Activated T-cell treated with anti-CD3 and anti-CD28 coated beads, Interleukin-2, amount 50 U/mL, for 72 hours (primary cell): ENCODE measurements around the gene FGF14. TPM values are rescaled to one million over a fixed set of nuclear protein-coding genes. Genes with fewer than 3 reads are reported as not detected.

Experiments
- ATAC-seq, 2 donors: fragments of 150-1000 bp; cut with Tn5 transposase; replicated peaks in 1 of 2; 2 replicates each; pipeline ENCODE4 v1.10.0; 2021; ENCODE audit warnings: moderate library complexity in 2 of 2, mild to moderate bottlenecking in 1 of 2
- DNase-seq, 2 donors: peaks; one replicate each; pipeline ENCODE4 v3.0.0; 2021 to 2022; ENCODE audit warnings: mixed read lengths in 1 of 2
- H3K27ac Mint-ChIP-seq: one replicate; pipeline ENCODE4 v1.8.0; 2022; ENCODE audit warnings: mild to moderate bottlenecking, moderate library complexity, mixed read lengths
- H3K27me3 Mint-ChIP-seq: one replicate; pipeline ENCODE4 v1.8.0; 2022; ENCODE audit warnings: low read depth, mixed read lengths
- H3K36me3 Mint-ChIP-seq, 2 donors: one replicate each; pipeline ENCODE4 v1.8.0; 2022; ENCODE audit warnings: mixed read lengths in 2 of 2, mild to moderate bottlenecking in 1 of 2; ENCODE audit not compliant: insufficient read depth in 2 of 2
- H3K4me1 Mint-ChIP-seq: one replicate; pipeline ENCODE4 v1.8.0; 2022; ENCODE audit warnings: low read depth, mixed read lengths
- H3K4me3 Mint-ChIP-seq, 2 donors: one replicate each; pipeline ENCODE4 v1.8.0; 2022; ENCODE audit warnings: mild to moderate bottlenecking in 2 of 2, mixed read lengths in 2 of 2, moderate library complexity in 2 of 2
- H3K9me3 Mint-ChIP-seq, 2 donors: one replicate each; pipeline ENCODE4 v1.8.0; 2022; ENCODE audit warnings: mixed read lengths in 2 of 2
- total RNA-seq, 2 donors: library from RNA; stranded (reverse); gene quantifications; one replicate each; pipeline ENCODE4 v1.2.3, GENCODE V29; 2022

FGF14 gene
- total RNA-seq, 2 donors from 2014 or later, result 0.23 TPM; not detected in 1

DNA sequence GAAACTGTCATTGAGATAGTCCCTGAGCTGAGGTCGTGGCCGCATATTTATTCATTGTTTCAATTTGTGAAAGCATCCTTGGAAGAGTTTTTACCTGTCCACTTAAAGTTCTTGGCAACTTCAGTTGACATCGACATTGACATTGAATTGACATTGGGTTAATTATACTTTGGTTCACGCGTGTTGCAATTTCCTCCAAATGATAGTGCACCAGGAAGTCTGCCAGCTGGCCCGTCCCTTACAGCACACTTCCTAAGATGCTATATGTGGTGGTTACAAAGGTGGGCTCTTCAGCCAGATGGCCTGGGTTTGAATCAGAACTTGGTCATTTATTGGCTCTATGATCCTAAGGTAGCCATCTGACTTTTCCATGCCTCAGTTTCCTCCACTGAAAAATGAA lies 176.0 kb downstream of the FGF14 start:
- H3K4me1 Mint-ChIP-seq, result no peaks in the 10 kb centered on the region
- H3K27me3 Mint-ChIP-seq, result no peaks in the 10 kb centered on the region
- no peak overlapping the region for H3K4me3 Mint-ChIP-seq
- no peaks in the 10 kb centered on the region for H3K9me3 Mint-ChIP-seq
- H3K36me3 Mint-ChIP-seq, result no peaks in the 10 kb centered on the region
- no peak for ATAC-seq
- no peak for DNase-seq
- H3K27ac Mint-ChIP-seq, result no peak overlapping the region

DNA sequence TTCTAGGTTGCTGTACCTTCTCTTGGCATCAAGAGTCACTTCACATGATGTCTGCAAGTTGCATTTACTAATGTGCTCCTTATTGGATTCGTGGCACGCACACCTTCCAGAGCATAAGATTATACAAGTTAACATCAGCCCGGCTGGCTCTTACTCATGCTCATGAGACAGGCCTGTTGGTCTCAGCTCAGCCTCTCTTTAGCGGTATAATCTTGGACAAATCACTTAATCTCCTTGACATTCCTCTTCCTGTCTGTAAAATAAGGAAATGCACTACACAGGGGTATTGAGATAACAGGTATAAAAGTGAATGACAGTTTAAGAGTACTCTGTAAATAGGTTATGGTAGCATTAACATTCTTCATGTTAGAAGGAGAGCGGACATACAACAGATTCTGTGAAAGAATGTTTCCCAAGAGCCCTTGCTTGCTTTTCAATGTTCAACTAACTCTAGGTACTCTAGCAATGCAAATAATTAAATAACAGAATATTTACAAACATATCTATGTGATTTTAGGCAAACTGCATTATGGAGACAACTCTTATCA lies 181.1 kb downstream of the FGF14 start:
- Mint-ChIP-seq H3K9me3 (no peaks in the 10 kb centered on the region), H3K36me3 (no peaks in the 10 kb centered on the region), H3K4me3 (no peak overlapping the region), H3K27me3 (no peaks in the 10 kb centered on the region), H3K27ac (no peak overlapping the region), H3K4me1 (no peaks in the 10 kb centered on the region)
- no peak for DNase-seq
- ATAC-seq, result no peak

GRCh38 chr13:102214956-102215355 lies 186.9 kb downstream of the FGF14 start:
- ATAC-seq (no peak), DNase-seq (no peak)
- H3K9me3 Mint-ChIP-seq, result no peaks in the 10 kb centered on the region
- no peak overlapping the region for H3K27ac Mint-ChIP-seq
- H3K4me3 Mint-ChIP-seq, result no peak overlapping the region
- no peaks in the 10 kb centered on the region for H3K36me3 Mint-ChIP-seq
- H3K4me1 Mint-ChIP-seq, result no peaks in the 10 kb centered on the region
- H3K27me3 Mint-ChIP-seq, result peaks cover 8% of the 10 kb centered on the region

- Mint-ChIP-seq H3K9me3 (no peaks in the 10 kb centered on the region), H3K27me3 (peaks cover 8% of the 10 kb centered on the region), H3K4me1 (no peaks in the 10 kb centered on the region), H3K27ac (no peak overlapping the region), H3K4me3 (no peak overlapping the region), H3K36me3 (no peaks in the 10 kb centered on the region)
- ATAC-seq (no peak), DNase-seq (no peak)
Observed at GRCh38 chr13:102212729-102213128, 189.1 kb downstream of the FGF14 start.

DNA sequence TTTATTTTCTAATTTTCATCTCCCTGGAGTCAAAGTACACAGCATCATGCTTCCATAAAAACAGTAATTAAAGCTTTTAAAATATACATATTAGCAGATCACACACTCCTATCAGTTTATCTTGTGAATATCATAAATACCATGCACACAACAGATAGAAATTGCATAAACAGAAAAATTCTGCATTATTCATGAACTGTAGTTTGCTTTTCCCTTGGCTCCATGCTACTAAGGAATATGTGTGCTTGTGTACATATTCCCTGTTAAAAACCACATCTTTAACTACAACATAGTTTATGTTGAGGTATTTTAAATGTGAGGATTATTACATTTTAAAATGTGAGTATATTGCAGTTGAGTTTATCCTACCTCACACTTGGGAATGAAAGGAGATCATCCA lies 193.5 kb downstream of the FGF14 start:
- DNase-seq (no peak), ATAC-seq (no peak)
- no peak overlapping the region for H3K4me3 Mint-ChIP-seq
- H3K36me3 Mint-ChIP-seq, result no peaks in the 10 kb centered on the region
- peaks cover 8% of the 10 kb centered on the region for H3K27me3 Mint-ChIP-seq
- H3K9me3 Mint-ChIP-seq, result no peaks in the 10 kb centered on the region
- no peak overlapping the region for H3K27ac Mint-ChIP-seq
- H3K4me1 Mint-ChIP-seq, result no peaks in the 10 kb centered on the region

DNA sequence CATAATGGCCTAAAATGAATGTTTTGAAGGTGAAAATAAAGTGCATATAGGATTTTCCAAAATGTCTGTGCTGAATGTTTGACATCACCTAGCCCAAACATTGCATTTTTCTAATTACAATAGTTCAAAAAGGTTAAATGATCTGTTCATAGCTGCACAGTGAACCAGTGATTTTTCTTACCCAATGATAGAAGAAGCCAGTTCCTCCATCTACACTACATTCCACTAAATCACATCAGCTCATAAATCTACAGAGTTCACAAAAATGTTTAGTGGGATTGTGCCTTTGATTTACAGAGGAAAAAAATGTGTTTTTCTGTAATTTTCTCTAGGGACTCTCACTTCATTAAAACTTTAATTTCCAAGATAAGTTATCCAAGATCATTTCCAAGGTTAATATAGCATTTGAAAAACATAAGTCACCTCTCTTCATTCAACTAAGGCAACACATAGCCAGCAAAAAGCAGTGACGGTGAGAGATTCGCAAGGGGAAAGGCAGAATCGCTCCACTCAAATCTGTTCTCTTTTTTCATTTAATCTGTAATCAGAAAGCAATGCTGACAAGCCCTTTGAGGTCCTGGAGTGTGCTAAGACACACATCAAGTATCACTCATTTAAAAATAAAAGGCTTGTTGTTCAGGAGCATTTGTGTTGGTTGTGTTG lies 194.0 kb downstream of the FGF14 start:
- Mint-ChIP-seq H3K36me3 (no peaks in the 10 kb centered on the region), H3K4me3 (no peak overlapping the region), H3K27ac (no peak overlapping the region), H3K27me3 (peaks cover 8% of the 10 kb centered on the region), H3K9me3 (no peaks in the 10 kb centered on the region), H3K4me1 (no peaks in the 10 kb centered on the region)
- ATAC-seq (no peak), DNase-seq (no peak)

DNA sequence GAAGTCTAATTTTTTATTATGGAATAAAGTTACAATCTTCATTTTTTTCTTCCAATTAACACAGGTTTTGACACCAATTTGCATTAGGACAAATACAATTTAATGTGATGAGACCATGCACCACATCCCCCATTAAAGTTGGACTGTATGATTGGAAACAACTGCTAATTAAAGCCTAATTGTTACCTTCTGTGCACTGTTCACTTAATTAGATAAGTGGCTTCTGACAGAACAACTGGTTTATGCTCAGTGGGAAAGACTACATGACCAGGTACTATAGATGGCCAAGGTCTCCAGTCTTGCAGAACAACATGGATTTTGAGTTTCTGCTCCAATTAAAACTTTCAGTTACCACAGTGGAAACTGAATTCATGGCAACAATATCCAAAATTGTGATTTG lies 198.1 kb downstream of the FGF14 start:
- DNase-seq (no peak), ATAC-seq (no peak)
- no peaks in the 10 kb centered on the region for H3K4me1 Mint-ChIP-seq
- H3K27ac Mint-ChIP-seq, result no peak overlapping the region
- no peaks in the 10 kb centered on the region for H3K9me3 Mint-ChIP-seq
- no peak overlapping the region for H3K4me3 Mint-ChIP-seq
- no peaks in the 10 kb centered on the region for H3K27me3 Mint-ChIP-seq
- H3K36me3 Mint-ChIP-seq, result no peaks in the 10 kb centered on the region

GRCh38 chr13:102198418-102199311 lies 203.2 kb downstream of the FGF14 start:
- no peaks in the 10 kb centered on the region for H3K4me1 Mint-ChIP-seq
- DNase-seq, result no peak
- no peak for ATAC-seq
- no peaks in the 10 kb centered on the region for H3K36me3 Mint-ChIP-seq
- no peak overlapping the region for H3K4me3 Mint-ChIP-seq
- peaks cover 6% of the 10 kb centered on the region for H3K27me3 Mint-ChIP-seq
- H3K27ac Mint-ChIP-seq, result no peak overlapping the region
- no peaks in the 10 kb centered on the region for H3K9me3 Mint-ChIP-seq

DNA sequence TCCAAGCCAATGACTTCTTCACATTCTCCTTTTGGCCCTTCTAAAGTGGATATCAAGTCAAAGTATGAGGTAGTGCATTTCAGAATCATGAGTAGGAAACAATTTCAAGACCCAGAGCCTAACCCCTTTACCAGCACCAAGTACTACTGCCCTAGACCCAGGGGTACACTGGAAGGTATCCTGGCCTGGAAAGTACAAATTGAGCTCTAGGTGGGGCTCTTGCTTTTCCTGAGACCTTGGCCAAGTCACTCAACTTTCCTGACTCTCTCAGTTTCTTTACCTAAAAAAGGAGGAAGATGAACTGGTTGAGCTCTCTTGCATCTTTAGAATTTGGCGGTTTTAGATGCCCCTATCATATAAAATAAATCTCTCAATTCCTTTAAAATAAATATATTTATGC lies 204.7 kb downstream of the FGF14 start:
- no peak overlapping the region for H3K27ac Mint-ChIP-seq
- DNase-seq, result no peak
- H3K36me3 Mint-ChIP-seq, result no peaks in the 10 kb centered on the region
- H3K4me3 Mint-ChIP-seq, result no peak overlapping the region
- peaks cover 9% of the 10 kb centered on the region for H3K4me1 Mint-ChIP-seq
- peaks cover 0 to 2% of the 10 kb centered on the region in 2 donors for H3K9me3 Mint-ChIP-seq
- no peak for ATAC-seq
- peaks cover 16% of the 10 kb centered on the region for H3K27me3 Mint-ChIP-seq

DNA sequence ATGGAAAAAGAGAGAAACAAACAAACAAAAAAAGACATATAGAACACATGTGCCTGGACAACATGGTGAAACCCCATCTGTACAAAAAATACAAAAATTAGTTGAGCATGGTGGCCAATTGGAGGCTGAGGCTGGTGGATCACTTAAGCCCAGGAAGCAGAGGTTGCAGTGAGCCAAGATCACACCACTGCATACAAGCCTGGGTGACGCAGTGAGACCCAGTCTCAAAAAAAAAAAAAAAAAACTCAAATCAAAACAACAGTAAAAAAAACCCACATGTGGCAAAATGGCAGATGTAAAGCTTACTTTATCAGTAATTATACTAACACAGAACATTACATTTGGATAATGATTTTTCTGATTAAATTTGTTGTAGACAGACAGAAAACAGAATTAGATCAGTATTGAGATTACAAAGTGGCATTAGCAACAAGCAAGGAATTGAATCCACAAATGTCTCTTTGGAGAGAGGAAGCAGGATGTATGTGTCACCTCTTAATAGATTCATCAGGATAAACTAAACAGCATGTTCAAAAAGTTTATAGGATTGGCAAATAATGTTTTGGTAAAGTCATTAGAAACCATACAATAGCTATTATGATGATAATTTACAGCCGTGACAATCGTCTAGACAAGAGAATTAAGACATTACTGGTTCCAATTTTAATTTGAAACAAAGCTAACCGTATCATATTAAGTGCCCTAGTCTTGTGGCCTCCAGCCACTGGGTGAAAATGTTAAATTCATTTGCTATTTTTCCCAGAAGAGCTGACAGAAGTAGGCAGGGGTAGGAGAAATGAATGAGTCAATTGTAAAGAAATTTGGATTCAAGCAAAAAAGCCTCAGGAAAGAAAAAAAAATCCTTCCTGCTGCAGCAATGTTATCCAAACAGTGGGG lies 206.0 kb downstream of the FGF14 start:
- no peak overlapping the region for H3K4me3 Mint-ChIP-seq
- H3K4me1 Mint-ChIP-seq, result peaks cover 11% of the 10 kb centered on the region
- ATAC-seq, result no peak

DNA sequence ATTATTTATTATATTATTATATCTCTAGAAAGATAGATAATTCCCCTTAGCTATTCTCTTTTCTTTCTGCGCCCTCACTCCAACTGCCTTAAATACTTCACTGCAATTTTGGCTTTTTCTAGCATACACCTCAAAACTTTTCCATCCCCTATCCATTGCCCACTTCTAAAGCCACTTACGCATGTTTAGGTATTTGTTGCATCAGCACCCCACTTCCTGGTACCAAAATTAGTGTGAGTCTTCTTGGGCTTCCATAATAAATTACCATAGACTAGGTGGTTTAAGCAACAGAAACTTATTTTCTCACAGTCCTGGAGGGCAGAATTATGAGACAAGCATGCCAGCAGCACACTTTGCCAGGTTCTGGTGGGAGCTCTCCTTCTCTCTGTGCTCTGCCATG lies 209.0 kb downstream of the FGF14 start:
- peak overlapping the region; percentile 76 for H3K27ac Mint-ChIP-seq
- ATAC-seq (no peak), DNase-seq (no peak)
- peaks cover 0 to 2% of the 10 kb centered on the region in 2 donors for H3K9me3 Mint-ChIP-seq
- H3K27me3 Mint-ChIP-seq, result peaks cover 17% of the 10 kb centered on the region
- H3K4me3 Mint-ChIP-seq, result peak overlapping the region in 1 of 2 donors; percentile 36
- peaks cover 11% of the 10 kb centered on the region for H3K4me1 Mint-ChIP-seq
- H3K36me3 Mint-ChIP-seq, result no peaks in the 10 kb centered on the region

More for the DNA sequence above, 206.0 kb downstream of the FGF14 start:
- H3K27ac Mint-ChIP-seq, result no peak overlapping the region
- DNase-seq, result no peak
- no peaks in the 10 kb centered on the region for H3K36me3 Mint-ChIP-seq
- peaks cover 17% of the 10 kb centered on the region for H3K27me3 Mint-ChIP-seq
- peaks cover 0 to 2% of the 10 kb centered on the region in 2 donors for H3K9me3 Mint-ChIP-seq

DNA sequence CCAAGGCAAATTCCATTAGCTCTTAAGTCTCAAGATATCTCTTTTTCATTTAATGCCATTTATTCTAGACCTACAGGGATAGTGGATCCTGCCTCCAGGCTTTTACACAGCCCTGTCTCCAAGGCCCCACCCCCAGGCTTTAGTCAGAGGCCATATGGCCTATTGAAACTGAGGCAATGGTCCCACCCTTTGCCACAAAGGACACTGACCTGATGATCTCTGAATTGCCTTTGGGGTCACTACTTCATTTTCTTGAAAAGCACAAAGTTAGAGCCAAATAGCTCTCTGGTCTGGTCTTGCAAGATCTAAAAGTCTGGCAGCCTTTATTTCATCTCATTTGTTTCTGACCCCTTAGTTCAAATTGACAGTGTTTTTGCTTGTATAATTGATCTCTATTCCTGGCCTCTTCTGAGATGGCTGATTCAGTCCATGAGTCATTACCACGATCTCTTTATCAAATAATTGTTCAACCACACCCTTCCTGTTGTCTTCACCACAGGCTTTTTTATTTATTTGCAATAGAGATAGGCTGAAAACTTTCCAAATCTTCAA lies 209.8 kb downstream of the FGF14 start:
- Mint-ChIP-seq H3K4me1 (peaks cover 11% of the 10 kb centered on the region), H3K36me3 (no peaks in the 10 kb centered on the region), H3K4me3 (peak overlapping the region in 1 of 2 donors; percentile 9), H3K27me3 (peaks cover 17% of the 10 kb centered on the region), H3K9me3 (peaks cover 0 to 2% of the 10 kb centered on the region in 2 donors), H3K27ac (peak overlapping the region; percentile 63)
- ATAC-seq, result no peak
- no peak for DNase-seq
